NCI-H146 (cell line): ENCODE data around the gene PNLDC1.
A peak's percentile ranks its signal among the peaks of the same experiment; 100 is the strongest.
"Not testable (repeated sequence)": the region's sequence is repeated elsewhere in the genome, so short reads cannot be mapped to it uniquely, and the experiment has no call there.

Experiments
- DNase-seq: peaks from one replicate; lab custom pipeline; 2025; lab: John Stamatoyannopoulos, UW

Gene PNLDC1

GRCh38 chr6:159778542-159779103, 21.5 kb upstream of the PNLDC1 start:
- no peak for DNase-seq

GRCh38 chr6:159788276-159788675, 11.8 kb upstream of the PNLDC1 start:
- DNase-seq, result no peak

- peak; percentile 59 for DNase-seq
These were observed 11.2 kb upstream of the PNLDC1 start for GRCh38 chr6:159788753-159789376.

- DNase-seq, result peak; percentile 100
These were observed 10.5 kb upstream of the PNLDC1 start, which contains the start of gene TCP1 for GRCh38 chr6:159789377-159790148. TCP1 (minus strand) TSS chr6:159789602; CDS start chr6:159789468, 134 bp downstream.

- DNase-seq, result peak; percentile 99
These were observed 9.7 kb upstream of the PNLDC1 start, which contains the start of gene MRPL18 for GRCh38 chr6:159790149-159790955. MRPL18 (plus strand) TSS chr6:159790467; CDS start chr6:159790588, 121 bp downstream.

- DNase-seq, result peak; percentile 64
These were observed 9.0 kb upstream of the PNLDC1 start for GRCh38 chr6:159790956-159791598.

- not testable (repeated sequence) for DNase-seq
These were observed 5.1 kb upstream of the PNLDC1 start for GRCh38 chr6:159794976-159795375.

GRCh38 chr6:159797554-159797953, 2.5 kb upstream of the PNLDC1 start:
- no peak for DNase-seq

GRCh38 chr6:159801935-159802334, 1.9 kb downstream of the PNLDC1 start:
- DNase-seq, result no peak

- DNase-seq, result peak; percentile 9
These were observed 4.4 kb downstream of the PNLDC1 start for GRCh38 chr6:159804504-159804903.

- DNase-seq, result no peak
These were observed 5.5 kb downstream of the PNLDC1 start for GRCh38 chr6:159805440-159806020.

GRCh38 chr6:159806021-159806458, 6.0 kb downstream of the PNLDC1 start:
- no peak for DNase-seq

- DNase-seq, result peak; percentile 84
These were observed 7.2 kb downstream of the PNLDC1 start for GRCh38 chr6:159807150-159807858.

- no peak for DNase-seq
These were observed 8.6 kb downstream of the PNLDC1 start for GRCh38 chr6:159808647-159809046.

GRCh38 chr6:159809149-159809548, 9.1 kb downstream of the PNLDC1 start:
- no peak for DNase-seq

GRCh38 chr6:159813781-159814180, 13.7 kb downstream of the PNLDC1 start:
- DNase-seq, result no peak

- DNase-seq, result no peak
These were observed 15.3 kb downstream of the PNLDC1 start for GRCh38 chr6:159815410-159815809.

GRCh38 chr6:159816775-159817174, 16.7 kb downstream of the PNLDC1 start:
- not testable (repeated sequence) for DNase-seq

- no peak for DNase-seq
These were observed 18.1 kb downstream of the PNLDC1 start for GRCh38 chr6:159817951-159818739.

- no peak for DNase-seq
These were observed 19.0 kb downstream of the PNLDC1 start for GRCh38 chr6:159819098-159819497.
